H1 (cell line): Measurements from ENCODE around the gene BPIFB2. TPM values are rescaled to one million over a fixed set of nuclear protein-coding genes. Genes with fewer than 3 reads are reported as not detected.

ENCODE experiments used
- CTCF ChIA-PET: fragments of 300-600 bp; sonication (Branson Sonifier 250); formaldehyde crosslinking; loops from one replicate; lab custom pipeline; 2021; ENCODE audit not compliant: partially characterized antibody; lab: Charles Lee
- POLR2A ChIA-PET: fragments of 300-600 bp; sonication (Branson Sonifier 250); formaldehyde crosslinking; loops from one replicate; lab custom pipeline; 2021; ENCODE audit warnings: inconsistent platforms; ENCODE audit not compliant: partially characterized antibody; lab: Charles Lee
- DNase-seq, 2 experiments: peaks; one replicate each; pipeline versions ENCODE4 v3.0.0 to v3.0.0-alpha.2; 2010 to 2022; ENCODE audit warnings: low spot score in 2 of 2, low read depth in 1 of 2, mixed read lengths in 1 of 2
- FAIRE-seq: peaks from 2 replicates; lab custom pipeline; 2011; peaks lifted over from hg19 to GRCh38; lab: Jason Lieb, UNC
- H2AFZ ChIP-seq: 2 replicates; pipeline ENCODE4 v1.8.1; 2012; ENCODE audit warnings: low read length, inconsistent platforms
- H2AK5ac ChIP-seq: 2 replicates; pipeline ENCODE4 v1.6.1; 2013; ENCODE audit warnings: low read depth, low read length
- H2BK120ac ChIP-seq: replicated peaks from 2 replicates; pipeline ENCODE3; 2013; ENCODE audit warnings: low read depth, low read length, inconsistent platforms
- H2BK12ac ChIP-seq: 2 replicates; pipeline ENCODE4 v1.6.1; 2013; ENCODE audit warnings: low read depth, low read length
- H2BK15ac ChIP-seq: 2 replicates; pipeline ENCODE4 v1.6.1; 2013; ENCODE audit warnings: low read length
- H2BK20ac ChIP-seq: 2 replicates; pipeline ENCODE4 v1.6.1; 2013; ENCODE audit warnings: low read length
- H2BK5ac ChIP-seq: 2 replicates; pipeline ENCODE4 v1.6.1; 2013; ENCODE audit warnings: low read depth, low read length
- H3K14ac ChIP-seq: 2 replicates; pipeline ENCODE4 v1.6.1; 2013; ENCODE audit warnings: inconsistent platforms; ENCODE audit not compliant: insufficient read length
- H3K18ac ChIP-seq: 2 replicates; pipeline ENCODE4 v1.6.1; 2013; ENCODE audit warnings: low read length; ENCODE audit errors: extremely low read depth
- H3K23ac ChIP-seq: 2 replicates; pipeline ENCODE4 v1.6.1; 2013; ENCODE audit warnings: inconsistent platforms; ENCODE audit not compliant: insufficient read length
- H3K23me2 ChIP-seq: 2 replicates; pipeline ENCODE4 v1.6.1; 2013; ENCODE audit warnings: low read depth, low read length
- H3K27ac ChIP-seq: 2 replicates; pipeline ENCODE4 v1.6.1; 2011; ENCODE audit warnings: low read depth, low read length, inconsistent platforms
- H3K27me3 ChIP-seq, 4 experiments: replicated peaks in 1 of 4; 1 replicate in 1 of 4; 2 replicates in 3 of 4; pipeline versions ENCODE4 v1.6.1 to v1.8.1; 2011 to 2013; ENCODE audit warnings: low read length in 3 of 4, mild to moderate bottlenecking in 3 of 4, inconsistent platforms in 2 of 4, mixed read lengths in 2 of 4, moderate library complexity in 1 of 4; ENCODE audit not compliant: control insufficient read depth in 3 of 4, insufficient read depth in 3 of 4; ENCODE audit errors: extremely low read depth in 1 of 4
- H3K36me3 ChIP-seq, 4 experiments: 2 replicates each; pipeline versions ENCODE4 v1.6.1 to v1.8.1; 2011 to 2013; ENCODE audit warnings: mild to moderate bottlenecking in 4 of 4, low read length in 3 of 4, moderate library complexity in 2 of 4, control low read depth in 1 of 4, inconsistent platforms in 1 of 4; ENCODE audit not compliant: insufficient read depth in 4 of 4, control insufficient read depth in 2 of 4
- H3K4ac ChIP-seq: replicated peaks from 2 replicates; pipeline ENCODE3; 2013; ENCODE audit warnings: low read length, low read depth, mixed read lengths, inconsistent platforms; ENCODE audit not compliant: insufficient read length
- H3K4me1 ChIP-seq, 4 experiments: replicated peaks in 1 of 4; 1 replicate in 1 of 4; 2 replicates in 3 of 4; pipeline versions ENCODE4 v1.6.1 to v1.8.1; 2011 to 2013; ENCODE audit warnings: low read length in 3 of 4, inconsistent platforms in 2 of 4, mixed read lengths in 1 of 4; ENCODE audit not compliant: insufficient read depth in 4 of 4, control insufficient read depth in 3 of 4
- H3K4me2 ChIP-seq, 2 experiments: 2 replicates each; pipeline versions ENCODE4 v1.6.1 to v1.8.1; 2011 to 2013; ENCODE audit warnings: low read depth in 2 of 2, low read length in 2 of 2, control low read depth in 1 of 2, inconsistent platforms in 1 of 2, mild to moderate bottlenecking in 1 of 2; ENCODE audit not compliant: insufficient read depth in 1 of 2
- H3K4me3 ChIP-seq, 4 experiments: fragments of 200-600, 300-600 bp in 1 of 4; sonication (generic), shearing (Covaris generic), sonication (Bioruptor Twin) in 1 of 4; 2 replicates each; pipeline versions ENCODE4 v1.5.1 to v1.8.1; 2011 to 2016; ENCODE audit warnings: low read length in 4 of 4, low read depth in 3 of 4, control low read depth in 2 of 4, inconsistent platforms in 2 of 4, mild to moderate bottlenecking in 2 of 4, mixed read lengths in 1 of 4, moderate library complexity in 1 of 4; ENCODE audit not compliant: insufficient read depth in 2 of 4; ENCODE audit errors: extremely low read depth in 1 of 4
- H3K56ac ChIP-seq: replicated peaks from 2 replicates; pipeline ENCODE3; 2013; ENCODE audit warnings: low read depth, mild to moderate bottlenecking, mixed read lengths, low read length, inconsistent platforms; ENCODE audit not compliant: insufficient read length
- H3K79me1 ChIP-seq: 2 replicates; pipeline ENCODE4 v1.6.1; 2013; ENCODE audit warnings: low read depth, low read length, control low read depth
- H3K79me2 ChIP-seq, 2 experiments: 2 replicates each; pipeline versions ENCODE4 v1.6.1 to v1.8.1; 2012 to 2013; ENCODE audit warnings: low read length in 2 of 2, mild to moderate bottlenecking in 2 of 2, inconsistent platforms in 1 of 2; ENCODE audit not compliant: insufficient read depth in 2 of 2, control insufficient read depth in 1 of 2
- H3K9ac ChIP-seq, 4 experiments: replicated peaks in 1 of 4; 1 replicate in 1 of 4; 2 replicates in 3 of 4; pipeline versions ENCODE4 v1.6.1 to v1.8.1; 2011 to 2013; ENCODE audit warnings: low read depth in 3 of 4, low read length in 3 of 4, control low read depth in 2 of 4, mild to moderate bottlenecking in 2 of 4, moderate library complexity in 2 of 4, inconsistent platforms in 1 of 4; ENCODE audit errors: extremely low read depth in 1 of 4
- H3K9me3 ChIP-seq, 2 experiments: 2 replicates each; pipeline versions ENCODE4 v1.6.1 to v1.8.1; 2012 to 2013; ENCODE audit warnings: mild to moderate bottlenecking in 2 of 2, moderate library complexity in 2 of 2, control low read depth in 1 of 2, inconsistent platforms in 1 of 2, low read depth in 1 of 2, low read length in 1 of 2, mixed read lengths in 1 of 2; ENCODE audit not compliant: insufficient read depth in 2 of 2
- H4K20me1 ChIP-seq, 2 experiments: replicated peaks in 1 of 2; 2 replicates each; pipeline versions ENCODE3 to v1.8.1; 2011 to 2013; ENCODE audit warnings: inconsistent platforms in 2 of 2, low read length in 2 of 2, mild to moderate bottlenecking in 1 of 2; ENCODE audit not compliant: insufficient read depth in 2 of 2, control insufficient read depth in 1 of 2
- H4K5ac ChIP-seq: 2 replicates; pipeline ENCODE4 v1.6.1; 2013; ENCODE audit warnings: low read length, low read depth, mixed read lengths, inconsistent platforms; ENCODE audit not compliant: insufficient read length
- H4K8ac ChIP-seq: 2 replicates; pipeline ENCODE4 v1.8.0; 2013; ENCODE audit warnings: mild to moderate bottlenecking, moderate library complexity, low read length, inconsistent platforms; ENCODE audit not compliant: insufficient read depth; ENCODE audit errors: extremely low read depth
- H4K91ac ChIP-seq: replicated peaks from 2 replicates; pipeline ENCODE3; 2013; ENCODE audit warnings: low read length, mixed read lengths, inconsistent platforms; ENCODE audit not compliant: insufficient read length
- JUN ChIP-seq: IDR thresholded peaks from 2 replicates; pipeline ENCODE4 v1.6.1; 2011; ENCODE audit warnings: low read depth, mild to moderate bottlenecking, improper control_type of control experiment, low read length
- SAP30 ChIP-seq: fragments of 300-600 bp; sonication (generic); IDR thresholded peaks from 2 replicates; pipeline ENCODE4 v1.7.1; 2012; ENCODE audit warnings: low read length, moderate library complexity, mild to moderate bottlenecking, inconsistent platforms; ENCODE audit not compliant: insufficient read depth, insufficient replicate concordance
- SIN3A ChIP-seq, 2 experiments: IDR thresholded peaks in 1 of 2; conservative IDR thresholded peaks in 1 of 2; 2 replicates each; pipeline ENCODE4 v1.6.1; 2011 to 2012; ENCODE audit warnings: low read length in 2 of 2, improper control_type of control experiment in 1 of 2, low read depth in 1 of 2, mild to moderate bottlenecking in 1 of 2
- TAF1 ChIP-seq: IDR thresholded peaks from 2 replicates; pipeline ENCODE4 v1.6.1; 2011; ENCODE audit warnings: mild to moderate bottlenecking, low read depth, low read length
- WGBS, 2 experiments: shearing (Covaris generic) in 1 of 2; methylation state at CpG; one replicate each; pipeline versions ENCODE4 v1.1.6 to v1.1.7; 2013 to 2015; ENCODE audit warnings: low lambda C conversion rate in 2 of 2, mixed read lengths in 2 of 2, inconsistent platforms in 1 of 2, low coverage in 1 of 2, missing lambda C conversion rate in 1 of 2; ENCODE audit not compliant: insufficient replicate concordance in 2 of 2, insufficient coverage in 1 of 2, insufficient read length in 1 of 2; ENCODE audit errors: extremely low coverage in 1 of 2, missing lambda C conversion rate in 1 of 2; 5-methylcytosine and 5-hydroxymethylcytosine counted together
- polyA plus RNA-seq, 7 experiments: library from polyadenylated mRNA; depleted of rRNA in 3 of 7; stranded (reverse) in 5 of 7; unstranded in 2 of 7; fragments of >200 nt in 5 of 7; fragments of 200-250 nt in 2 of 7; gene quantifications; 1 replicate in 5 of 7; 2 replicates in 1 of 7; 4 replicates in 1 of 7; pipeline versions ENCODE4 v1.2.1 to v1.2.3, GENCODE V29; 2011 to 2013; ENCODE audit warnings: missing spikeins in 2 of 7, mixed read lengths in 2 of 7
- total RNA-seq: library from RNA; stranded (reverse); fragmentation: NEBNext Ultra II Directional; extraction: Animal tissue kit (Norgen Biotek cat#: 25700); gene quantifications from 2 replicates; pipeline ENCODE4 v1.2.1, GENCODE V29; 2021

BPIFB2 gene
- total and polyA plus RNA-seq, 2 of the 8 experiments (the other 6 are each of a cell fraction or from before 2014, with no cell fraction given), result not detected

DNA sequence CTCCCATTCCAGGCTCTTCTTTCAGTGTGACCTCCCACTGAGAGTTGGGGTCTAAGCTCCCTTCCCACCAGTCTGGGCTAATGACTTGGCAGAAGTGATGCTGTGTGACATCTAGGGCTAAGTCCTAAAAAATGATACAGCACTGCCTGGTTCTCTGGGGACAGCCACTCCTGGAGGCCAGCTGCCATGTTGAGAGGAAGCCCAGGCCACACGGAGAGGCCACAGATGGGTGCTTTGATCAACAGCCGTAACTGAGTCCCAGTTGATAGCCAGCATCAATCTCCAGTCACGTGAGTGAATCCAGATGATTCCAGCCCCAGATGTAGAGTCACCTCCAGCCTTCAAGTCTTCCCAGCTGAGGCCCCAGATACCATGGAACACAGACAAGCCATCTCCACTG, 17.1 kb upstream of the BPIFB2 start:
- H2BK20ac ChIP-seq, result no peak overlapping the region
- H3K27ac ChIP-seq, result no peak overlapping the region
- H3K23me2 ChIP-seq, result no peaks in the 10 kb centered on the region
- H3K14ac ChIP-seq, result no peak overlapping the region
- H3K79me1 ChIP-seq, result no peaks in the 10 kb centered on the region
- H3K4me2 ChIP-seq, result no peak overlapping the region
- no peak overlapping the region for H2BK5ac ChIP-seq
- no peak overlapping the region for H3K23ac ChIP-seq
- no peaks in the 10 kb centered on the region for H4K20me1 ChIP-seq
- TF ChIP-seq TAF1, result no peak
- no peak for TF ChIP-seq JUN
- no peak for TF ChIP-seq SIN3A (conservative IDR thresholded peaks at IDR 0.05 in 1 of 2, IDR thresholded peaks at IDR 0.05 in 1 of 2; ENCODE audit: low read depth in 1 of 2, low read length in 2 of 2)
- no peak for TF ChIP-seq SAP30
- no peaks in the 10 kb centered on the region for H3K9me3 ChIP-seq
- H4K8ac ChIP-seq, result no peak overlapping the region
- no peak overlapping the region for H4K5ac ChIP-seq
- H3K18ac ChIP-seq, result no peak overlapping the region
- no peaks in the 10 kb centered on the region; a peak in 1 of 7 replicates for H3K4me1 ChIP-seq
- no peak overlapping the region for H4K91ac ChIP-seq
- FAIRE-seq, result no peak
- no peak for DNase-seq
- H3K27me3 ChIP-seq, result no peaks in the 10 kb centered on the region
- WGBS, 2 experiments, result 95% methylated on average over 3 of the region's 3 CpGs; no CpG with 5 or more reads in 1 of the 2 experiments
- no peaks in the 10 kb centered on the region for H3K36me3 ChIP-seq
- no peak overlapping the region for H3K56ac ChIP-seq
- H3K79me2 ChIP-seq, result no peaks in the 10 kb centered on the region
- no peak overlapping the region for H3K4me3 ChIP-seq
- H2AFZ ChIP-seq, result no peak overlapping the region
- ChIA-PET CTCF (interaction anchor here (1.1 to 2.2 kb wide), 6 partner anchors 9 to 106 kb away, joined by 3 to 10 read pairs (median 5); partner anchors contain the start of gene SUN5), POLR2A (no interaction called here)
- no peak overlapping the region for H3K9ac ChIP-seq
- H2BK15ac ChIP-seq, result no peak overlapping the region
- no peak overlapping the region for H2BK120ac ChIP-seq
- no peak overlapping the region for H3K4ac ChIP-seq
- no peak overlapping the region for H2BK12ac ChIP-seq
- H2AK5ac ChIP-seq, result no peak overlapping the region
